ENCODE data around the gene SPRY2.

The SPRY2 gene, protein sequence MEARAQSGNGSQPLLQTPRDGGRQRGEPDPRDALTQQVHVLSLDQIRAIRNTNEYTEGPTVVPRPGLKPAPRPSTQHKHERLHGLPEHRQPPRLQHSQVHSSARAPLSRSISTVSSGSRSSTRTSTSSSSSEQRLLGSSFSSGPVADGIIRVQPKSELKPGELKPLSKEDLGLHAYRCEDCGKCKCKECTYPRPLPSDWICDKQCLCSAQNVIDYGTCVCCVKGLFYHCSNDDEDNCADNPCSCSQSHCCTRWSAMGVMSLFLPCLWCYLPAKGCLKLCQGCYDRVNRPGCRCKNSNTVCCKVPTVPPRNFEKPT

DNA sequence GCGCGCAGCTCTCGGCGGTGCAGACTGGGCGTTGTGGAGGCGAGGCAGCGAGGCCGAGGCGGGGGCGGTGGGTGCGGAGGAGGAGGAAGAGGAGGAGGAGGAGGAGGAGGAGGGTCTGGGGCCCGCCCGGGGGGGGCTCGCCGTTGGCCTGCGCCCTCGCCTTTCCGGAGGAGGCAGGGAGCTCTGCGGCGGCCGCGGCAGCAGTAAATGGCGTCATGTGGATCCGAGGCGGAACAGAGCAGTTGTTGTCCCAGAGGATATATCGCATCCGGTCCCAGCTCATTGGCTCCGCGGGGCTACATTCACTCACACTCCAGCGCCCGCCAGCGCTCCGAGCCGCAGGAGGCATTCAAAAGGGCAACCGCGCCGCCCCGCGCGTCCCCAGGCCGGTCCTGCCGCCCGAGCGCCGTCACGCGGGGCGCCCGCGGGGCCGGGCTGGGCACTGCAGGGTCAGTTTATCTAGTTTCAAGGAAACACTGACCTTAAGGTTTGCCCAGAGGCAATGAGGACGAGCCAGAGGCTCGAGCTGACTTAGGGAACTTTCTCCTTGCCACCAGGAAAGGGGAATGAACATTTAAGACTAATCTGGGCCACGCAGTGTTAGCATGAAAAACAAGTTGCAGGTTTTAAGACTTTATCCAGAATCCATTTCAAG lies at the start of gene SPRY2:
Gene SPRY2 (minus strand): TSS at position 26 of the 655 bp plus-strand sequence. CDS start 3,421 bp downstream, outside the sequence.
- peak; percentile 97 for DNase-seq (ENCODE audit: low read depth, low spot score)

DNA sequence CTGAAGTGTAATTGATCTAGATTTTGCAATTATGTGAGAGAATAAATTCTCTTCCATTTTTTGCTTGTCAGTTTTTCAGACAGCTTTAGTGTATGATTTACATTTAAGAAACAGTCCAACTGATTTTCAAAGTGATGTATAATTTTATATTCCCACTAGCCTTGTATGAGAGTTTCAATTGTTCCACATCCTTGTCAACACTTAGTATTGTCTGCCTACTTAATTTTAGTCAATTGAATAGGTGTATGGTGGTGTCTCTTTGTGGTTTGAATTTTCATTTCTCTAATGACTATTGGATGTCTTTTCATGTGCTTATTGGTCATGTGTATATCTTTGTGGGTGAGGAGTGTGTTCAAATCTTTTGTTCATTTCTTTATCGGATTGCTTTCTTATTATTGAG lies 49.4 kb upstream of the SPRY2 start:
- DNase-seq (ENCODE audit: low read depth, low spot score): no peak

DNA sequence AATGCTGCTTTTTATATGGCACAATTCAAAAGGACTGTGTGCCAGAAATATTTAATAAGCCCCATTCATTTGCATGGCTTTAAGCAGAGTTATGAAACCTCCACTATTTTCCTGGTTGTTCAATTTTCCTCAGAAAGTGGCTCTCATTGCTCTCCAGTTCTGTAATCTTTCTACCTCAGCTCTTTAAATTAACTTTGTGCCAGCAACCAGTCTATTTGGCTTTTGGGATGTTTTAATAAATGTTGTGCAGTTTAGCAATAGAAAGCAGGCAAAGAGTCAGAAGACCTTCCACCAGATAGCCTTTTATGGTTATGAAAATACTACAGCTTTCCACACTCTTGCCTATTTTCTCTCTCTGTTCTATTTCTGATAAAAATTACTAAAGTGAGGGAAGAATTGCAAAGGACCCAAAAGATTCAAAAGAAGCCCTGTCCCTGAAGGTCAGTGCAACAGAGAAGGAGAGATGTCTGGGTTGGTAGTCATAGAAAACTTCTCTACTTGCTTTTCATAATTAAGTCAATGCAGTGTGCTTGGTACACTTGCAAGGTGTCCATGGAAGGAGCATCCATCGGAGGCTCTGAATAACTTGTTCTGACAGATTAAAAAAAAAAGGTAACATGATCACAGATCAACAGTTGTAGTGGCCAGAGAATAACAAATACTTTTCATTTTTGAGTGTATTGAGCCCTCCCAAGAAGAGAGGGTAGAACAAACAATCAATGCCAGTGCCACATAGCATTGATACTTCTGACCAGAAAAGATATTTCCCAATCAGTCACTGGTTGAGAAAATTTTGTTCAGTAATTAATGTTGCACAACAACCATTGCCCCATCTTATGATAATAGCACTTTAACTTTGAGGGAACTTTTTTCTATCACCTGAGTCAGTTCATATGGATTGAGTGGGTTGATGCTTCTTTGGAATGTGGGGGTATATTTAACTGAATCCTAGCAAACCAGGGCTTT lies 48.4 kb upstream of the SPRY2 start:
- no peak for DNase-seq (ENCODE audit: low read depth, low spot score)

DNA sequence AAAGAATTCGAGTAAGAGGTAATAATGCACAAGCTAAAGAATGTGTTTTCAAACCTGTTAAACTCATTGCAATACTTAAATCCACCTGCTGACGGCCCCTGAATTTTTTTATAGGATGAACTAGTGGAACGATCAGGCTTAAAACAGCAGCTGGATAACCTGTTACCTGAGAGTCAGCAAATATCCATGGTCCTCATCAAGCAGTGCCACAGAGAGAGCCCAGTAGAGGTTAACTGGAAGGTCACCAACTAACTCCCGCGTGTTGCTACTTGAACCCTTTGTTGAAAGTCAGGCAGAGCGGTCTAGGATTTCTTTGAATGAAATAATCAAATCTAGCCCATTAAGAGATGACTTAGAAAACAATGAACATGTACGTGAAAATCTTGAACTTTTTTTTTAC lies 47.6 kb upstream of the SPRY2 start:
- DNase-seq (ENCODE audit: low read depth, low spot score): no peak

DNA sequence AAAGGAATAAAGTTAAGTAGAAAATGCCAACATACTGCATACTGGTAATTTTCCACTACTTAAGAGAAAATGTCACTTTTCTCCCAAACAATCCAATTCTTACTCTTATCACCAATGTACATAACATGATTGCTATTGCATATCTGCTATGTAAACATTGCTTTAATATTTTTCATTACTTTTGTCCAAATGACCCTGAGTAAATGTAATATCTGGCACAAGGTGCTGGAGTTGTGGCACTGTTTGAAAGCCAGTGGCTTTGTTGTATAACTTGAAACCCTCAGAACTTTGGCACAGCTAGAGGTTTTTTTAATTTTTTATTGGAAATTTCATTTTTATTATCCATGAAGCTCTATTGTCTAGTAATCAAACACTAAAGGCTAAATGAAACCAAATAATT lies 45.7 kb upstream of the SPRY2 start:
- DNase-seq (ENCODE audit: low read depth, low spot score): no peak

DNA sequence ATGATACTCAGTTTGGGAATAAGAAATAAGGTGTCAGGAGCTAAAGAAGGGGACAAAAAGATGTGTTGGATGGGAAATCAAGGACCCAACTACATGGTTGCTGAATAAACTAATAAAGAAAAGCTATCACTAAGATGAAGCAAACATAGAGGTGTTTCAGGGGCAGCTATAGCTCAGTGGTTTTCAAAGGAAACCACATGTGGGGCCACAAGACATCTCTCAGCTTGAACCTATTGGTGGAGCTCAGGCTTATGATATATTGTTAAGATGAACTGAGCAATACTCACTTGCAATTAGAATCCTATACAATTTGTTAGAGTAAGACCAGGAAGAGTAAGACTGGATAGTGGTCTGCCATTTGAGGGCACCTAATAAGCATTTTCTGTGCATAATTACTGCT lies 45.1 kb upstream of the SPRY2 start:
- DNase-seq (ENCODE audit: low read depth, low spot score): no peak

DNA sequence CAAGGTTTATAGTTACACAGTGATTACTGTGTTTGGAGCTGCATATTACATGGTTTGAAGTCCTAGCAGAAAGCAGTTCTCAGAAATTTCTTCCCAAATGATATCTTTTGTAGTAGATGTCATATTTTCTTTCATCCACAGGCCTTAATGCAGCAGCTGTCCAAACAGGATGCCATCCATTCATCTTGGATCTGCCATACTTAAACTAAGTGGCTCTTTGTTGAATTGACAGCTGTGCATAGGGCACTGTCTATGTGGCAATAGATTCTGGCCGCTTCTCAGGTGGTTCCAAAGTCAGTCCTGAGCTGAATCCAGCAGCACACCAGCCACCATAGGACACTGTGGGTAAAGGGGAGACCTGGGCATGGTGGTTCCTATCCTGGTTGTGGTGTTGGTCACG lies 41.6 kb upstream of the SPRY2 start:
- DNase-seq (ENCODE audit: low read depth, low spot score): no peak

DNA sequence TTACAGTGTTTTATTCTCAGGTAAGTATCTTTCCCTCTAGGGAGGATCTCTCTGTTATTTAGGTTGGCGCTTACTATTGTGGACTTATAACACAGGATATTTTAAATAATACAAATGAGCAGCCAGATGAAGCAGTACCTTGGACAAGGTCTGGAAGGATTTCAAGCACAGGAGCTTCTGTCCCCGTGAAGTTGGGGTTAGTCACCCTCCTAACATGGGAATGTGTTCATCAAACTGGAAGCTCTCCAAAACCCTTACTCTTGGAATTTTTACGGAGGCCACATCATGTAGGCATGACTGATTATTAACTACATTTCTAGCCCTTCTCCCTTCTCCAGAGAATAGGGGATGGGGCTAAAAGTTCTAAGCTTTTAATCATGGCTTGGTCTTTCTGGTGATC lies 38.3 kb upstream of the SPRY2 start:
- DNase-seq (ENCODE audit: low read depth, low spot score): no peak

DNA sequence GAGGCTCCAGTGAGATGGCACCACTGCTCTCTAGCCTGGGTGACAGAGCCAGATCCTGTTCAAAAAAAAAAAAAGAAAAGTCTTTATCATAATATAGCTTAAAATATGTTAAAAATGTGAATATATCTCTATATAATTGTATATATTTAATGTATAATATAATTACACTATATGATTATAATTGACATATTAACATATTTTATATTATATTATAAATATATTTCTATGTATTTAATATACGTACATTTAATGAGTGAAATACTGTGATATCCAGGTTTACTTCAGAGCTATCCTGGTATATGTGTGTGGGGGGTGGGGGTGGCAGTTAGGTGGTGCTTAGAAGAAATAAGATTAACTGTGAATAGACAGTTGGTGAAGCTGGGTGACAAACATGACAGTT lies 35.6 kb upstream of the SPRY2 start:
- DNase-seq (ENCODE audit: low read depth, low spot score): no peak

DNA sequence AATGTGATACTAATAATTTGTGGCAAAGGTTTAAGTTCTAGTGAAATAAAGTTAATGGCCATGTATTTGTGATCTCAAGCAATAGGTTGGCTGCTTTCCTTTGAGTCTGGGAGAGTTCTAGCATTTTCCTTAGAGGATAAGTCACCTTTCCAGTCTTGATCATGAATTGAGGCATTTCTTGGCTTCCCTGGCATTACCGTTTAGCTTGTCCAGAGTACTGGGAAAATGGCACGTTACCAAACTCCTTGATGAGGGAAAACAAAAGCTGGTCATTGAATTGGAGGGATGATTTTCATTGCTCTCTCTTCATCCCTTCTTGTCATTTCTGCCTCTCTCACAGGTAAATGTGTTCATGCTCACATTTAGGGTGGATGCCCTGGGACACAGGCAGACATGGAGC lies 34.0 kb upstream of the SPRY2 start:
- DNase-seq (ENCODE audit: low read depth, low spot score): no peak

DNA sequence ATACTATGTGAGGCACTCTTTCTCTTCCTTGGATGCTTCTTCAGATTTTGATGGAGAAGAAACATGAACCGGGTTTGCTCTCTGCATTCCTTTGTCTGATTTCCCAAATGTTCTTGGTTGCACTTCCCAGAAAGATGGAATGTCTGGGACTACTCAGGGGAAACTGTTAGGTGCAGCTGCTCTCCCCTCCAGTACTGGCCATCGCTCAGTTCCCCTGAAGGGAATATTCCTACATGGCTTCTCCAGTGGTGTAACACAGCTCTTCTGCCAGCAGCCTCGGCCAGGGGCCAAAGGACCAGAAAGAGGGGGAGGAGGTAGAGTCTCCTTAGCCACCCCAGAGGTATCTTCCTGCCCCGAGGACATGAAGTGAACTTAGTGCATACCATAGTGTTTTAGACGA lies 33.5 kb upstream of the SPRY2 start:
- peak; percentile 22 for DNase-seq (ENCODE audit: low read depth, low spot score)

DNA sequence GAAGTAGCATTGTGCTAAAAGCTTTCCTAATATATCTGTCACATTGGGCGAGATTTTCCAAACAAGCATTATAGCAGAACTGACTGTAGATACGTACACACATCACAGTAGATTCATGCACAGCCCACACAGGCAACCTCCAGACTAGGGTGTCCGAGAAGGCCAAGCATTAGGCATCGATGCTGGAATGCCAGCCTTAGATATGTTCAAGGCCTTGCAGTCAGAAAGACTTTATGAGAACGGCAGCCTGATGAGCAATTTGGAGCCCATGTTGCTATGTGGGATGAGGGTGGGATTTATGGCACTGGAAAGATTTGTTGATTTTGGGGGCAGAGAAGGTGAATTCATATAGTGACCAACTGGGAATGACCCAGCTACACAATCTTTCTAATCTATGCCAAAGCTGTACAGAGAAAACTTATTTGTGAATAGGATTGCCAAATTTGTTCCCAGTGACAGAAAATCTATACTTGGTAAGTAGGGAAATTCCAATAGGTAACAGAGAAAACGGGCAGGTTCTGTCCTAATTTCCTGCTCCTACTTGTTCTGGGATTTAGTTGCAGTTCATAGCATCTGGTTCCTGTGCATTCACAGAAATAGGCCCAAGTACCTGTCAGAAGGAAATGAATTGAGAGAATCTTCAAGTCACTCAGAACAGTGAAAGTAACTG lies 31.0 kb upstream of the SPRY2 start:
- no peak for DNase-seq (ENCODE audit: low read depth, low spot score)

DNA sequence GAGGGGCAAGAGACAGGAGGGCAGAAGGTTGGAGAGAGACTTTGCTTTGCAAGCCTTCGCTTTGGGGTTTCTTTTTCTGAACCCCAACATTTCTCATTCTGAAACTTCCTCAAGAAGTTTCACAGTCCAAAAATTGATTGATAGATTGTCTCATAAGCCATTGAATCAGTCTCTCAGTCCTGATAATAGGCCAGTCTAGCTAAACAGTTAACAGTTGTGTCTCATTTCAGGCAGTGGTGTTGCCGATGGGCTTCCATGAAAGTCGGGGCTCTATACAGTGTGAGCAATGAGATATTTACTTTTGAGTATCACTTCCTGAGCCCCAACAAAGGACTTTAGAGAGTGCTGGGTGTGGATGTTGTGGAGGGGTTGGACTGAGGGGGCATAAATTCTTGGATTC lies 26.5 kb upstream of the SPRY2 start:
- no peak for DNase-seq (ENCODE audit: low read depth, low spot score)

DNA sequence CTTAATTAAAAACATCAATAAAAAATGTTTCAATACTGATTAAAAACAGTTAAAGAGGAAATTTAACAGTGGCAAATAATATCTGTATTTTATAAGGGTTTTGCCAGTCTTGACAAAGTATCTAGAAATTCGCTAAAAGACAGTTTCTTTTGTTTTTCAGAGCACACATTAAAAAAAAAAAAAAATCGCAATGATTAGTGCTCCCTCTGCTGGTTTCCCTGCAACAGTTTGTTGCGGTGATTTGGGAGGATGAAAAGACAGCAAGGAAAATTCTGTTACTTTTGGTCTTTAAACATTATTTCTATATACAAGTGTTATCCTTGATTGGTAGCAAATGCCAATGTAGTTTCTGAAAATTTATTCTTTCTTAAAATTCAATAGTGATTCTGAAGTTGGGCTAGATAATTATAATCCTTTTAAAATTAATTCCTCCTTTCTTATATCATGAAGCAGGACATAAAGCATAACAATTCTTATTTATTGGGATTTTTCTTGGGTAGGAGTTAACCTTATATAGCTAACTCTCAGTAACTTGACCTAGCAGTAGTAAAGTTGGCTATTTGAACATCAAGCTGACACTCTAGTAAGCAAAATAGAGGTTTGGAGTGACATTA lies 23.1 kb upstream of the SPRY2 start:
- peak; percentile 18 for DNase-seq (ENCODE audit: low read depth, low spot score)

DNA sequence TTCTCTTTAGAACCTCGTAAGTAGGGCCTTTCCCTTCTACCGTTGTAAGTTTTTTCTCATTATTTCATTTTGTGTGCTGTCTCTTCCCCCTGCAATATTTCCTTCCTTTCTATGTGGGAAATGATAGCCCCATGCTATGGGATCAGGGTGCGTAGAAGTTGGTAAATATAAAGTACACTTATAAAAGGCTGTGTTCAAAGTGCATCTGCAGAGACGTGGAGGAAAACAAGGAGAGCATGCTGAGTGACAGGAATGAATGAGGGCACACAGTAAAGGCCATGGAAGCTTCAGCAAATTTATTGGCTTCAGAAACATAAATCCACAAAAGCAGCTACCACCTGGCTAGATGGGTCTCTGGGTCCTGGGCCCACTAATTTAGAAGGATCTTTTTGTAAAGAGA lies 21.6 kb upstream of the SPRY2 start:
- DNase-seq (ENCODE audit: low read depth, low spot score): no peak

DNA sequence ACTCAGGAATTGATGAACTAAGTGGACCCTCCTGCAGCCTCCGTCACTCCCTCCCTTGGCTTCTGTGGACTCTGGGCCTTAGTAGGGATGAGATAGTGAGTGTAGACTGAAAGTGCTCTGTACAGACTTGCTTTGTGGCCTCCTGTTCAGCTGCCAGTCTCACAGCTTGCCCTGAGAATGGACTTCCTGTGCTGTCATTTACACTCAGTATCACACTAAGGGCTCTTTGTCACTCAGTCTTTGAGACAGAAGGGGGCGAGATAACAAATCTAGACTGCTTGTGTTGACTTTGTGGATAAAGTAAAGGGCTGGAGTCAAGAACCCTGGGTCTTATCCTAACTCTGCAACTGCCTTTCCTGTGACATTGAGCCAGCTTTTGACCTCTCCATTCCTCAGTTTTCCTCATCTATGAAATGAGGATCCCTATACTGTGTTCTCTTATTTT lies 21.0 kb upstream of the SPRY2 start:
- DNase-seq (ENCODE audit: low read depth, low spot score): peak; percentile 65

DNA sequence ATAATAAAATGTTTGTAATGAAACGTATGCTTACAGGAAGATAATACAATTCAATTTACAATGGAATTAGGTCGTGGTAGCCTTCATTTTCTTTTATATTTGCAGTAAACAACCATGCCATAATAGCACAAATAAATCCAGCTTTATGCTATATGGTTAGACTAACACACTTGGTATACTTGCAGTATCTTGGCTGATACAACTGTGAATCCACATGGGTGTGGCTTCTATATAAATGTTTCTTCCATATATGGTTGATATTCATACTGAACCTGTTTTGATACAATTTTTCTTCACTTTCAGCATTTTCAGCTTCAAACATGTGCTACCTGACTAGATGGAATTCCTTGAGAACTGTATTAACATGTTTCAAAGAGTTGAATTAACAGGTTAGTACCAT lies 20.4 kb upstream of the SPRY2 start:
- DNase-seq (ENCODE audit: low read depth, low spot score): no peak

DNA sequence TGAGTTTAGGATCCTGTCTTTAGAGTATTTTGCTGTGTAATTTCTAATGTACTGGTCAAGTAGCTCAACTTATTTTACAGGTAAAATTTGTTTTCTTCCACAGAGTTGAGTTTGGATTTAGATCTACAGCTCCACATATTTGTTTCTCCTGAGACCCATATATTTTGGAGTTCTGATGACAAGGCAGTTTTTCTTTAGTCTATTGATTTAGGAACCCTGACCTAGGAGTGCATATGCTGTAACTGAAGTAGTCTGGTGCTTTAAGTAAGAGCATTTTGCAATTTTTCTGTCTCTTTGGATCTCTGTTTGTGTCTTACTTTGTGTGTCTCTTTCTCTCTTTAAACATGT lies 19.5 kb upstream of the SPRY2 start:
- no peak for DNase-seq (ENCODE audit: low read depth, low spot score)

DNA sequence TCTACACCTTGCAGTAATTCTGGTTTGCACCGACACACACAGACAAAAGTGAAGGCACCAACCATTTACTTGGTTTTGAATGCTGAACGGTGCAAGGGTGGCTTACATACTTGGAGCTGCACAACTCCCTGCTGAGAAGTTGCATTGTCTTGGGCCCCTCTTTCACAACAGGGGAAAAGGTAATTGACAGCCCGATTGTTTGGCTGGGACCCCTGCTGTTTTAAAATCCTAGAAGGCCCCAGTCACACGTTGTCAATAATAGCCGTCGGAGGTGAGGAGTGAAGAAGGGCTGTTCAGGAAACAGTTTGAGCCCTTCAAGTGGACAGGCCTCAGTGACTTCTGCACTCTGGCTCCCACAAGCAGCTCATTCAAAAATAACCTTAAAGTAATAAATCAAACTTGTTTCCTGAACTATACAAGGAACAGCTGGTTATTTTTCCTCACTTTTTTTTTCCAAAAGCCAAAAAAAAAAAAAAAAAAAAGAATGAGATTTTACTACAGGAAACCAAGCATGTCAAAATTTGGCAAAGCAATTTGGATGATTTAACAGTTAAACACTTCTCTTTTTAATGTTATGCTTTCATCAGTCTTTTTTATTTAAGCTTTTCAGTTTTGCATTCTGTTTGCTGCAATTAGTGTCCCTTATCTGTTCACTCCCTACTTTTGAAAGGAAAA lies 19.0 kb upstream of the SPRY2 start:
- peak; percentile 93 for DNase-seq (ENCODE audit: low read depth, low spot score)

DNA sequence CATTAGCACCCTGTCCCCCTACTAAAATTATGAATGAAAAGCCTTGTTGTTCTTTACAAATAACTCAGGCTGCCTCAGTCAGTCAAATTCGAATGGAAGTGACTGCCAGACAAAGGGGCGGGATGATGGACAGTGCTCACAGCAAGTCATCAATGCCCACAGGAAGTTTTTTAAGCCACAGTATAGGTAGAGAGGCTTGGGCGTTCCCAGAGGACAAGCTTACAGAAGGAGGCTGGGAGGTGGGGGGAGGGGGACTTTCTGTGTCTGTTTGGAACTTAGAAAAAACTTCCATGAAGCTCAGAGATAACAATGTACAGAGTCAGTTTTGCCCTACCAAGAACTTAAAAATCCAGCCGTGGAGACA lies 18.5 kb upstream of the SPRY2 start:
- peak; percentile 89 for DNase-seq (ENCODE audit: low read depth, low spot score)
